Activated CD4-positive, alpha-beta T cell treated with anti-CD3 and anti-CD28 coated beads, Interleukin-2, amount 10 ng/mL, durations not matched to agents 24 days and 14 days (primary cell): ENCODE data around the gene KRTAP9-6. TPM values are rescaled to one million over a fixed set of nuclear protein-coding genes. Genes with fewer than 3 reads are reported as not detected.
A peak's percentile ranks its signal among the peaks of the same experiment; 100 is the strongest.

Source experiments
- DNase-seq: peaks from one replicate; pipeline ENCODE4 v3.0.0; 2022
- H3K27ac Mint-ChIP-seq: one replicate; pipeline ENCODE4 v1.8.0; 2022; ENCODE audit warnings: mild to moderate bottlenecking, mixed read lengths
- H3K27me3 Mint-ChIP-seq: one replicate; pipeline ENCODE4 v1.8.0; 2022; ENCODE audit warnings: mixed read lengths
- H3K36me3 Mint-ChIP-seq: one replicate; pipeline ENCODE4 v1.8.0; 2022; ENCODE audit warnings: low read depth, mild to moderate bottlenecking, mixed read lengths
- H3K4me1 Mint-ChIP-seq: one replicate; pipeline ENCODE4 v1.8.0; 2021; ENCODE audit warnings: mixed read lengths
- H3K4me3 Mint-ChIP-seq: one replicate; pipeline ENCODE4 v1.8.0; 2022; ENCODE audit warnings: mild to moderate bottlenecking, moderate library complexity, mixed read lengths
- H3K9me3 Mint-ChIP-seq: one replicate; pipeline ENCODE4 v1.8.0; 2021; ENCODE audit warnings: mixed read lengths
- intact Hi-C: fragments of 100-400 bp; cut with micrococcal nuclease; formaldehyde crosslinking; loops from one replicate; pipeline ENCODE4 v1.15.1; 2023
- total RNA-seq: library from RNA; stranded (reverse); gene quantifications from 2 replicates; pipeline ENCODE4 v1.2.3, GENCODE V29; 2022

Gene KRTAP9-6
- total RNA-seq, 1 donor from 2014 or later = not detected

DNA sequence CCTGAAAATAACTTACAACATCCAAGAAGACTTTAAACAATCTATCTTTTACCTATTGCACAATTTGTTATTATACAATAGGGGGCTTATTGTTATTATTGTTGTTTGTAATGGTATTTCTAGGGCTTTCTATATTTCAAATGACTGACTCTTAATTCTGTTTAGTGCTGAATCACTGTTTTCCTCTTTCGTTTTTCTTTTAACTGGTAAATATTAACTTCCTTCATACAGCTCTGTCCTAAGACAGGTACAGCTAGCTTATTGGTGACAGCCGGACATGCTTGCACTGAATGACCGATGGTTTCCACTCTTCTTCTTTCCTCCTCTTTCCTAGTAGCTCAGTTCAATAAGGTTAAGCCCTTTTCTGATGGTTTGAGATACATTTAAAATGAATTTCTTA is 21.9 kb downstream of the KRTAP9-6 start:
- no peaks in the 10 kb centered on the region for H3K27me3 Mint-ChIP-seq
- no peaks in the 10 kb centered on the region for H3K36me3 Mint-ChIP-seq
- DNase-seq = peak; percentile 4
- intact Hi-C loops = no loop called here
- H3K27ac Mint-ChIP-seq = no peak overlapping the region
- no peak overlapping the region for H3K4me3 Mint-ChIP-seq
- H3K4me1 Mint-ChIP-seq = no peaks in the 10 kb centered on the region
- H3K9me3 Mint-ChIP-seq = no peaks in the 10 kb centered on the region

DNA sequence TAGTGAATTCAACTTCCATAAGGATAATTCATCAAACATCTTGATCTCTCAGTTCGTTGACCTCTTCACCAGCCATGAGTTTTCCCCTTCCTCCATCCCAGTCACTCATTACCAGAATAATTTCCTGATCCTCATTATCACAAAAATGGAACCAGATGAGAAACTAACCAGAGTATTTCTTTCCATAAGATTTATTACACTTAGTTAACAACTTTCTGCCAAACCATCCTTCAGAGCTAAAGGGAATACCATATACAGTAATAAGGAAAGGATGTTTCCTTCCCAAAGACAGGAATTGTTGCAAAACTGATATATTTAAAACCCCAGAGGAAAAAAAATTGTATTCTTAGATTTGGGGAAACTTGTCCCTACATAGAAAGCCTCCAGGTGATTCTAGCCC is 28.8 kb downstream of the KRTAP9-6 start:
- H3K27me3 Mint-ChIP-seq = peaks cover 2% of the 10 kb centered on the region
- no peak for DNase-seq
- no peaks in the 10 kb centered on the region for H3K4me1 Mint-ChIP-seq
- no peaks in the 10 kb centered on the region for H3K9me3 Mint-ChIP-seq
- no peak overlapping the region for H3K4me3 Mint-ChIP-seq
- intact Hi-C loops = no loop called here
- H3K36me3 Mint-ChIP-seq = no peaks in the 10 kb centered on the region
- no peak overlapping the region for H3K27ac Mint-ChIP-seq

DNA sequence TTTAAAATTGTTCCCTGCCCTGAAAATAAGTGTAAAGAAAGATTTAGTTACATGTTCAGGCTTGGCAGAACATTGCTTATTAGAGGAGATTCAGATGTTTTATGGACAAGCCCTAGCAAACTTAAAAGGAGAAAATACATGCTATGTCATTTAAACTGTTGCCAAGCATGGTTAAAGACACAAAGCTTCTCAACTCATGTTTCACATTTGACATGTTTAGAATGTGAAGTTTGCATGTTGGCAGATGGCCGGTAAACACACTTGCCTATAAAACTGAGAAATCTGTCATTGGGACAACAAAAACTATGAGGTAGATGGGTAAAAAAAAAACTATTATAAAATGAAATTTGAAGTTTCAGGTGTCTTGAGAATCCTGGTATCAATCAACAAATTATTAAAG is 31.7 kb downstream of the KRTAP9-6 start:
- no peaks in the 10 kb centered on the region for H3K36me3 Mint-ChIP-seq
- H3K4me1 Mint-ChIP-seq = no peaks in the 10 kb centered on the region
- peaks cover 2% of the 10 kb centered on the region for H3K27me3 Mint-ChIP-seq
- no peak overlapping the region for H3K4me3 Mint-ChIP-seq
- intact Hi-C loops = loop anchor here (5.0 kb wide), 1 partner anchor 40 kb away; the partner anchor contains the start of gene KRTAP9-9
- no peak overlapping the region for H3K27ac Mint-ChIP-seq
- DNase-seq = peak; percentile 23
- peaks cover 4% of the 10 kb centered on the region for H3K9me3 Mint-ChIP-seq

DNA sequence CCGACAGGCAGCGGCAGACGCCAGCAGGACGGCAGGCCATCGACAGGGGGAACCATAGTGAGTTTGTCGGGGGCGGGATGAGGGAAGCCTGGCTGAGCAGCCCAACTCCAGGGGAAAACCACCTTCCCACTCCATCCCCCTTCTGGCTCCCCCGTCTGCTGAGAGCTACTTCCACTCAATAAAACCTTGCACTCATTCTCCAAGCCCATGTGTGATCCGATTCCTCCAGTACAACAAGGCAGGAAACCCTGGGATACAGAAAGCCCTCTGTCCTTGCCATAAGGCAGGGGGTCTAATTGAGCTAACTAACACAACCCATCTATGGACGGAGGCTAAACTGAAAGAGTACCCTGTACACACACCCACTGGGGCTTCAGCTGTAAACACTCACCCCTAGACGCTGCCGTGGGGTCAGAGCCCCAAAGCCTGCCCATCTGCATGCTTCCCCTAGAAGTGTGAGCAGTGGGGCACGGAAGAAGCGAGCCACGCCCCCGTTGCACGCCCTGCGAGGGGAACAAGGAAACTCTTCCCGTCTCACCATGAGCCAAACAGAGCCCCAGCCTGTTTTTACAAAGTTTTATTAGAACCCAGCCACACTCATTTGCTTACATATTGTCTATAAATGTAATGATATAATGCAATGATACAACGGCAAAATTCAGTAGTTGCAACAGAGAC is 33.4 kb downstream of the KRTAP9-6 start:
- Mint-ChIP-seq H3K27ac (no peak overlapping the region), H3K4me3 (no peak overlapping the region), H3K4me1 (no peaks in the 10 kb centered on the region), H3K27me3 (peaks cover 2% of the 10 kb centered on the region), H3K36me3 (no peaks in the 10 kb centered on the region), H3K9me3 (peaks cover 4% of the 10 kb centered on the region)
- intact Hi-C loops = loop anchor here (5.0 kb wide), 1 partner anchor 41 kb away; the partner anchor contains the start of gene KRTAP9-9
- DNase-seq = peak; percentile 43

DNA sequence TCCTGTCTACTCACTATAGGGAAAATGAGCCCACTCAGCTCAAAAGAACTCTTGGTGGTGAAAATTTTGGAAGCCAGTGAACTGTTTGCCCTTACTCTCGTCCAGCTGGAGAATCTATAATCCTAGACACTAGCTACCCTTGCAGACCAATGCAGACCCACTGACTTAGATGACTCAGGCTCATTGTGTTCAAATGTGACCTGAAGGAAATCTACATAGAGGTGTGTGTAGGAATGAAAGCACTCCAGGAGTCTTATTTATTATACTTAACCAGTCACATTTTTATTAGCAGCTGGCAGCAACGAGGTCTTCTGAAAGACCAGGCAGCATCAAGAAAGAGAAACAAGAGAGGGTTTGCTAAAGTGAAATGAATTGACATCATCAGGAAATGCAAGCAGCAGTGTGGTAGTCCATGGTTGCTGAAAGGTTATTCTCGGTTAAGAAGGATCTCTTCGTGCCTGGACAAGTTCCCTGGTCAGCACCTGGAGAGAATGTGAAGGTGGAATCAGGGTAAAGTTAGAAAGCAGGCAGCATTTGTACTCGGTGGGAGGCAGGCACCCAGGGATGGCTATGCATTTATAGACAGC is 36.1 kb downstream of the KRTAP9-6 start:
- Mint-ChIP-seq H3K9me3 (peaks cover 4% of the 10 kb centered on the region), H3K27me3 (no peaks in the 10 kb centered on the region), H3K36me3 (no peaks in the 10 kb centered on the region), H3K4me1 (no peaks in the 10 kb centered on the region), H3K27ac (no peak overlapping the region), H3K4me3 (no peak overlapping the region)
- DNase-seq = no peak
- intact Hi-C loops = no loop called here

DNA sequence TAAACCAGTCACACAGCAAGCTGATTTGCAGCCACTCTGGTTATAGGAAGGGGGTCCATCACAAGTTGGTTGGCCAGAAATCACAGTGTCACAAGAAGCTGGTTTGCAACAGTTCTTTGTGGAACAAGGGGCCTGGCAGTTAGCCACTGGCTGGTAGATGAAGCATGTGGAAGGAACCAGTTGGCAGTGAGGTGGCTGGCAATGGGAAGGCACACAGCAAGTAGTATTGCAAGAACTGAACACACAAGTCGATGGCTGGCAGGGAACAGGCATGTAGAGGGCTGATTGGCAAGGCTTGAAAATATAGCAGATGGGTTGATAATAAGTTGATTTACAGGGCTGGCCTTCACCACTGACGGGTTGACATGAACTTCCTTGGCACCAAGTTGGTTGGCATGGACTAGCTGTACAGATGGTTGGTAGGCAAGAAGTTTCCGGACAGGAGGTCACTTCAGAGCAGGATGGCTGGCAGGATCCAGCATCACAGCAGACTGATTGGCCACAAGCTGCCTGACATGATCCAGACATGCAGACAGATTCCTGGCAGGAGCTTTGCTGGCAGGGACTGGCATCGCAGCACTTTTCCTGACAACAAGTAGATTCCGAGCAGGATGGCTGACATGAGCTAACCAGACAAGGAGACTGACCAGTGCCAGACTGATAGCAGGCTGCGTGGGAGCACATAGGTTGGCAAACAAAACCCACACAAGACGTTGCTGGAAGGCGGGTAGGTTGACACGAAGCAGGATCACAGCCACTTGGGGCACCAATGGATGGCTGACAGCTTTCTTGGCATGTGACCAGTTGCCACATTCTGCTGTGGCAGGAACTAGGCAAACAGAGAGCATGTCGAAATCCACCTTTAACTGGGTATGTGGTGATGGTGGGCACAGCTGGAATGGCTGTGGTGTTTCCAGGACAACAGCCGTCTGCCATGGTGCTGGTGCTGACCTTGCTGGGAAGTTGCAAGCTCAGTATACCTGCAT is 37.0 kb downstream of the KRTAP9-6 start, which contains the start of gene KRTAP29-1:
TSS of gene KRTAP29-1 (minus strand) at position 936 of the 986 bp plus-strand sequence. CDS start at position 936, 0 bp downstream.
- no peaks in the 10 kb centered on the region for H3K27me3 Mint-ChIP-seq
- no peaks in the 10 kb centered on the region for H3K36me3 Mint-ChIP-seq
- no peaks in the 10 kb centered on the region for H3K4me1 Mint-ChIP-seq
- no peak within 1 kb of the TSS for H3K4me3 Mint-ChIP-seq
- no peak for DNase-seq
- H3K9me3 Mint-ChIP-seq = peaks cover 4% of the 10 kb centered on the region
- intact Hi-C loops = no loop called here
- H3K27ac Mint-ChIP-seq = no peak within 1 kb of the TSS

DNA sequence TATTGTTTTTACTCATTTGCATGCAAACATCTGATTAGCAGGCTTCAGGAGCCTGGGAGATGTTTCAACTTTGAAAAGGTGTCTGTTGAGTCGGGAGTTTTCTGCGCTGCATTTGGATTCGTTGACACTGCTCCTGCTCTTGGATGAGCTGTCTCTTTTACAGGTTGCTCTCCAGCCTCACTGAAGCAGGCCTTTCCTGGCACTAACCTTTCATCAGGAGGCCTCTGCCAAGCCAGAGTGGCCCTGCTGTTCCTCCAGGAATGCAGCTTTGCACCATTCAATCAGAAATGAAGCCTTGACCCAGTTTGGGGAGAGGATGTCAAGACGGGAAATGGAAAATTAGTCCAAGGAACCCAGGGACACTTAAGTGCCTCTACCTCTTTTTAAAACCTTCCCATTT is 37.8 kb downstream of the KRTAP9-6 start:
- no peaks in the 10 kb centered on the region for H3K36me3 Mint-ChIP-seq
- DNase-seq = no peak
- no peak overlapping the region for H3K27ac Mint-ChIP-seq
- H3K27me3 Mint-ChIP-seq = no peaks in the 10 kb centered on the region
- H3K4me3 Mint-ChIP-seq = no peak overlapping the region
- intact Hi-C loops = no loop called here
- peaks cover 4% of the 10 kb centered on the region for H3K9me3 Mint-ChIP-seq
- H3K4me1 Mint-ChIP-seq = peaks cover 4% of the 10 kb centered on the region

DNA sequence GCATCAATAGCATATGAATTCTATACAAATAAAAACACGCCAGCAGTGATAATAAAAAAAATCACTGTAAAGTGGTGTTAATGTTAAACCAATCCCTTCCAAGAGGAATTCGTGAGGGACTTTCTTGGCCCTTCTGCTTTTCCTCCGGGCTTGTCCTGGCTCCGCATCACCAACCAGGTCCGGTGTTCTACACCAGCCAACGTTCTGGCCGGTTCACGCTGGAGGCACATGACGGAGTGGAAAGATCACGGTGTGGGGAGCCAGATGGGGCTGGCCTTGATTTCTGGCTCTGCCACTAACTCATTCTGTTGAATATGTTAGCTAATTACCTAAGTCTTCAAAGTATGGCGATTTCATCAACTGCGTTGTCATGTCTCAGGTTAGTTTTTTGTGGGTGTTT is 38.9 kb downstream of the KRTAP9-6 start:
- Mint-ChIP-seq H3K27ac (no peak overlapping the region), H3K9me3 (peaks cover 4% of the 10 kb centered on the region), H3K36me3 (no peaks in the 10 kb centered on the region), H3K27me3 (no peaks in the 10 kb centered on the region), H3K4me3 (no peak overlapping the region), H3K4me1 (peaks cover 15% of the 10 kb centered on the region)
- DNase-seq = no peak
- intact Hi-C loops = no loop called here

DNA sequence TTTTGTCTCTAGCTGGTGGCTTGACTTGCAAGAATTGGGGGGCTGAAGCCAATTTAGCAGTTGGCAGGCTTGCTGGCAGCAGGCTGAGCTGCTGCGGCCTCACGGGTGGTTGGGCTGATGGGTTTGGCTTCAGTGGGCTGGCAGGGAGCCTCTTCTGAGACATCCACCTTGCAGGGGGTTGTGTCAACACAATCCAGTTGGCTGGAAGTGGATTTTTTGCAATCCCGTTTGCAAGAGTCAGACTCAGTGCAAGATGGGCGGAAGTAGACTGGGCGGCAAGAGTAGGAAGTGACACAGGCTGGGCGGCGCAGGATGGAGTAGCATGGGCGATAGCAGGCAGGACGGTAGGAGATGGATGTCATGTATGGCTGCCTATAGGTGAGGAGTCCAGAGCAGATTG is 42.5 kb downstream of the KRTAP9-6 start:
- Mint-ChIP-seq H3K4me1 (peaks cover 27% of the 10 kb centered on the region), H3K9me3 (no peaks in the 10 kb centered on the region), H3K4me3 (no peak overlapping the region), H3K27ac (no peak overlapping the region), H3K27me3 (peaks cover 6% of the 10 kb centered on the region), H3K36me3 (no peaks in the 10 kb centered on the region)
- intact Hi-C loops = no loop called here
- DNase-seq = no peak

DNA sequence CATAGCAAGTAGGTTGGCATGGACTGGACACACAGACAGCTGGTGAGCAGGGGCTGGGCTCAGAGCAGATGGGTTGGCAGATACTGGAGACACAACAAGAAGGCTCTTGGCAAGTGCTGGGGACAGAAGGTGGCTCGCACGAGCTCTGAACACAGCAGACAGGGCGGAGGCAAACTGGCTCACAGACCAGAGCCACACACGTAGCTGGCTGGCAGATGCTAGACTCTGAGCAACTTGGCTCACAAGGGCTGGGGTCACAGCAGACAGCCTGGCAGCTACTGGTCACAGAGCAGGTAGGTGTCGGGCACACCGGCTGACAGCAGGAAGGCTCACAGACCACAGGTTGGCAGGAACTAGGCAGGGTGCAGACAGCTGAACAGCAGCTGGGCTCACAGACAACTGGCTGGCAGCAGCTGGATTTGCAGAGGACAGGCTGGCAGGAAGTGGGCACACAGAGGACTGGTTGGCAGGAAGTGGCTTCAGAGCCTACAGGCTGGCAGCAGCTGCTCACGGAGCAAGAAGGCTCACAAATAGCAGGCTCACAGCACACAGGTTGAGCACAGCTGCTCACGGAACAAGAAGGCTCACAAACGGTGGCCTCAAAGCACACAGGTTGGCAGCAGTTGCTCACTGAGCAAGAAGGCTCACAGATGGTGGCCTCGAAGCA is 43.2 kb downstream of the KRTAP9-6 start:
- H3K27ac Mint-ChIP-seq = peak overlapping the region; percentile 18
- peaks cover 6% of the 10 kb centered on the region for H3K27me3 Mint-ChIP-seq
- H3K4me1 Mint-ChIP-seq = peaks cover 27% of the 10 kb centered on the region
- H3K36me3 Mint-ChIP-seq = no peaks in the 10 kb centered on the region
- intact Hi-C loops = no loop called here
- peak; percentile 75 for DNase-seq
- H3K9me3 Mint-ChIP-seq = no peaks in the 10 kb centered on the region
- H3K4me3 Mint-ChIP-seq = peak overlapping the region; percentile 38

DNA sequence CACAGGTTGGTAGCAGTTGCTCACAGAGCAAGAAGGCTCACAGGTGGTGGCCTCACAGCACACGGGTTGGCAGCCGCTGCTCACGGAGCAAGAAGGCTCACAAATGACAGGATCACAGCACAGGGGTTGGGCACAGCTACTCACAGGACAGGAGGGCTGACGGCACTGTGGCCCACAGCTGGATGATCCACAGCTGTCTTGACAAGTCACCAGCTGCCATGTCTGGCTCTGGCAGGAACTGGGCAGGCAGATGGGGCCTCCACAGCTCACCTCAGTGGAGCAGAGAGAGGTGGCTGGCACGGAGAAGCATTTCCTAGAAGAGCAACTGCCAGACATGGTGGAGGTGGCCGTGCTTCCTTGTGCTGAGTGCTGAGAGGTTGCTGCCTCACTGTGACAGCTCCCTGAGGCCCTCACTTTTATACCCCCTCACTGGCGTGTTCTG is 43.8 kb downstream of the KRTAP9-6 start, which contains the start of gene KRTAP16-1:
TSS of gene KRTAP16-1 (minus strand) at position 392 of the 442 bp plus-strand sequence. CDS start at position 336, 56 bp downstream.
- intact Hi-C loops = no loop called here
- peak; percentile 70 for DNase-seq
- H3K4me3 Mint-ChIP-seq = peak within 1 kb of the TSS; percentile 38
- H3K9me3 Mint-ChIP-seq = no peaks in the 10 kb centered on the region
- peaks cover 27% of the 10 kb centered on the region for H3K4me1 Mint-ChIP-seq
- H3K27ac Mint-ChIP-seq = peak within 1 kb of the TSS; percentile 18
- H3K27me3 Mint-ChIP-seq = peaks cover 6% of the 10 kb centered on the region
- H3K36me3 Mint-ChIP-seq = no peaks in the 10 kb centered on the region

DNA sequence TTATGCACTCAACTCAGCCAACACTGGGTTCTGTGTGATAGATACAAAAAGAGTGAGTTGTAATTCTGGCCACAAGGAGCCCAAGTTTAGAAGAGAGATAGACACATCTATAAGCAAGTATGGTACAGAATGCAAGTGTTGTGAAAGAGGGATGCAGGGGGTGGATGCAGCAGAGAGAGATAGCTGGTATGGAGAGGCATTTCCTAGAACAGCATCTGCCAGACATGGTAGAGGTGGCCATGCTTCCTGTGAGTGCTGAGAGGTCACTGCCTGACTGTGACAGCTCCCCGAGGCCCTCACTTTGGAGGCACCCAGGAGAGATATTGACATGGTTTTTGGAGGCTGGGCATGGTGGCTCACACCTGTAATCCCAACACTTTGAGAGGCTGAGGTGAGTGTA is 45.9 kb downstream of the KRTAP9-6 start:
- H3K27ac Mint-ChIP-seq = no peak overlapping the region
- intact Hi-C loops = no loop called here
- peaks cover 6% of the 10 kb centered on the region for H3K27me3 Mint-ChIP-seq
- no peak for DNase-seq
- H3K4me3 Mint-ChIP-seq = no peak overlapping the region
- H3K9me3 Mint-ChIP-seq = no peaks in the 10 kb centered on the region
- H3K4me1 Mint-ChIP-seq = peaks cover 27% of the 10 kb centered on the region
- H3K36me3 Mint-ChIP-seq = no peaks in the 10 kb centered on the region

DNA sequence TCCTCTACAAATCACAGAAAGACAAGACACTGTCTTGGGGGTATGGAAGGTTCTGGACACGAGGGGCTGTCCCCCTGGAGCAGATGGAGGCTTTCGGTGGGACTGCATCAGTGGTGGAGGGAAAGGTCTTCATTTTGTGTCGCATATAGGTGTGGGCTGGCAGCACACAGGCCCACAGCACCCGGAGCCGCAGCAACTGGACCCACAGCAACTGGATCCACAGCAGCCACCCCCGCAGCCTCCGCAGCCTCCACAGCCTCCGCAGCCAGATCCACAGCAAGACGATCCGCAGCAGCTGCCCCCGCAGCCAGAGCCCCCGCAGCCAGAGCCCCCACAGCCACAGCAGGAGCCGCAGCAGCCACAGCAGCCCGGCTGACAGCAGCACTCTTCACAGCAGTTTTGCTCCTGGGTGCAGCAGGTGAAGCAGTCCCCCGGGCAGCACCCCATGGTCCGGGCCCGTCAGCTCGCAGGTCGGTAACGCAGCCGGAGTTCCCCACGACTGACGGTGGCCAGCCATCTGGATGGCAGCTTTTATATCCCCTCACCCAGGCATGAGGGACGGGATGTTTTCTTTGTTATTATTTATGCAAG is 50.1 kb downstream of the KRTAP9-6 start, which contains the start of gene KRTAP17-1:
TSS of gene KRTAP17-1 (minus strand) at position 507 of the 591 bp plus-strand sequence. CDS start at position 447, 60 bp downstream.
- Mint-ChIP-seq H3K4me1 (peaks cover 4% of the 10 kb centered on the region), H3K36me3 (no peaks in the 10 kb centered on the region), H3K27me3 (peaks cover 7% of the 10 kb centered on the region), H3K27ac (no peak within 1 kb of the TSS), H3K9me3 (no peaks in the 10 kb centered on the region), H3K4me3 (no peak within 1 kb of the TSS)
- DNase-seq = no peak
- intact Hi-C loops = no loop called here
